ENCODE results near the gene ME1. TPM values are rescaled to one million over a fixed set of nuclear protein-coding genes. Genes with fewer than 3 reads are reported as not detected.
"Not testable (repeated sequence)": the region's sequence is repeated elsewhere in the genome, so short reads cannot be mapped to it uniquely, and the experiment has no call there.

ME1 gene
- total RNA-seq, 1 experiment from 2014 or later, result 5.3 TPM

GRCh38 chr6:83192456-83192855 is 238.4 kb downstream of the ME1 start (continued):
- TF ChIP-seq AFF4 (CRISPR knock-in tag; IDR thresholded peaks at IDR 0.05; ENCODE audit: borderline replicate concordance), result no peak
- no peak for TF ChIP-seq NFE2L1 (CRISPR knock-in tag; IDR thresholded peaks at IDR 0.05)
- TF ChIP-seq ZNF317 (CRISPR knock-in tag; IDR thresholded peaks at IDR 0.05; ENCODE audit: borderline replicate concordance, low read depth), result no peak
- no peak for TF ChIP-seq GRHL2 (CRISPR knock-in tag; IDR thresholded peaks at IDR 0.05; ENCODE audit: insufficient replicate concordance, severe bottlenecking)
- TF ChIP-seq ZSCAN18 (CRISPR knock-in tag; IDR thresholded peaks at IDR 0.05), result no peak
- no peak for TF ChIP-seq CREB1 (CRISPR knock-in tag; IDR thresholded peaks at IDR 0.05)
- TF ChIP-seq ESRRA (CRISPR knock-in tag; IDR thresholded peaks at IDR 0.05; ENCODE audit: borderline replicate concordance), result no peak
- no peak for TF ChIP-seq MLX (CRISPR knock-in tag; IDR thresholded peaks at IDR 0.05)
- no peak for TF ChIP-seq ZNF396 (CRISPR knock-in tag; IDR thresholded peaks at IDR 0.05; ENCODE audit: borderline replicate concordance)
- no peak for TF ChIP-seq CBFB (CRISPR knock-in tag; IDR thresholded peaks at IDR 0.05; ENCODE audit: low read depth)
- TF ChIP-seq ZNF138 (CRISPR knock-in tag; conservative IDR thresholded peaks at IDR 0.05), result no peak
- no peak for TF ChIP-seq AR (CRISPR knock-in tag; IDR thresholded peaks at IDR 0.05)
- no peak for TF ChIP-seq NR1H2 (CRISPR knock-in tag; IDR thresholded peaks at IDR 0.05)

GRCh38 chr6:83191974-83192373 is 238.9 kb downstream of the ME1 start:
- POLR2A ChIA-PET; CTCF ChIA-PET; H3K27ac Mint-ChIP-seq; H3K9me3 Mint-ChIP-seq; H3K27me3 Mint-ChIP-seq (ENCODE audit: low read depth); ATAC-seq; DNase-seq (ENCODE audit: low spot score): not testable (repeated sequence)
- Mint-ChIP-seq H3K4me1 (peaks cover 24% of the 10 kb centered on the region), H3K36me3 (peaks cover 50% of the 10 kb centered on the region), H3K4me3 (peak overlapping the region; percentile 94)

- peaks cover 24% of the 10 kb centered on the region for H3K4me1 Mint-ChIP-seq
- CTCF ChIA-PET, result interaction anchor here (1.0 kb wide), 1 partner anchor 346 kb away, joined by 3 read pairs; no protein-coding TSS in a partner anchor
- H3K9me3 Mint-ChIP-seq, result no peaks in the 10 kb centered on the region
- no peak overlapping the region for H3K4me3 Mint-ChIP-seq
- H3K27me3 Mint-ChIP-seq (ENCODE audit: low read depth), result no peaks in the 10 kb centered on the region
- H3K36me3 Mint-ChIP-seq, result peaks cover 45% of the 10 kb centered on the region
- H3K27ac Mint-ChIP-seq, result no peak overlapping the region
- DNase-seq (ENCODE audit: low spot score) (no peak), ATAC-seq (no peak)
- POLR2A ChIA-PET, result no interaction called here
- TF ChIP-seq TEAD4 (CRISPR knock-in tag; IDR thresholded peaks at IDR 0.05) (no peak), ZNF138 (CRISPR knock-in tag; conservative IDR thresholded peaks at IDR 0.05) (no peak), HMGXB4 (CRISPR knock-in tag; IDR thresholded peaks at IDR 0.05) (no peak), ZNF512 (CRISPR knock-in tag; IDR thresholded peaks at IDR 0.05; ENCODE audit: borderline replicate concordance) (no peak), ATF3 (CRISPR knock-in tag; conservative IDR thresholded peaks at IDR 0.05) (no peak)
Measured at GRCh38 chr6:83190626-83191025, 240.2 kb downstream of the ME1 start.
